Tibial nerve (tissue), 4 donors: Measurements from ENCODE around the gene OXER1. TPM values are rescaled to one million over a fixed set of nuclear protein-coding genes. Genes with fewer than 3 reads are reported as not detected.
A peak's percentile ranks its signal among the peaks of the same experiment; 100 is the strongest.

ENCODE experiments used
- DNase-seq, 2 donors: peaks; one replicate each; pipeline ENCODE4 v3.0.0-alpha.2; 2019; ENCODE audit warnings: low spot score in 2 of 2
- H3K27ac ChIP-seq, 4 donors: fragments of 200-600 bp; sonication (generic) in 3 of 4; one replicate each; pipeline ENCODE4 v1.5.1; 2017 to 2019; ENCODE audit warnings: mild to moderate bottlenecking in 1 of 4
- H3K27me3 ChIP-seq, 2 donors: fragments of 200-600 bp; sonication (generic) in 1 of 2; one replicate each; pipeline versions ENCODE4 v1.5.1 to v1.6.0; 2017 to 2019
- H3K36me3 ChIP-seq, 3 donors: fragments of 200-600 bp; sonication (generic); one replicate each; pipeline ENCODE4 v1.5.1; 2018 to 2019
- H3K4me1 ChIP-seq, 4 donors: fragments of 200-600 bp; sonication (generic) in 3 of 4; one replicate each; pipeline ENCODE4 v1.5.1; 2017 to 2019
- H3K4me3 ChIP-seq, 4 donors: fragments of 200-600 bp; sonication (generic) in 3 of 4; one replicate each; pipeline ENCODE4 v1.5.1; 2017 to 2019; ENCODE audit warnings: mild to moderate bottlenecking in 1 of 4, moderate library complexity in 1 of 4
- H3K9me3 ChIP-seq, 4 donors: fragments of 200-600 bp; sonication (generic) in 3 of 4; one replicate each; pipeline ENCODE4 v1.5.1; 2017 to 2019
- CTCF ChIP-seq, 5 experiments: fragments of 200-600 bp in 3 of 5; fragments of 450-650 bp in 2 of 5; sonication (generic) in 3 of 5; IDR thresholded peaks; one replicate each; pipeline ENCODE4 v1.5.1; 2016 to 2019; ENCODE audit warnings: antibody characterized with exemption in 5 of 5, mild to moderate bottlenecking in 3 of 5, moderate library complexity in 2 of 5
- EP300 ChIP-seq, 2 donors: sonication (generic); formaldehyde crosslinking; IDR thresholded peaks; one replicate each; pipeline ENCODE4 v1.6.1; 2017; ENCODE audit warnings: antibody characterized with exemption in 2 of 2, mild to moderate bottlenecking in 1 of 2
- POLR2A ChIP-seq, 2 donors: fragments of 450-650 bp; IDR thresholded peaks; one replicate each; pipeline ENCODE4 v1.6.1; 2017; ENCODE audit warnings: antibody characterized with exemption in 2 of 2, mild to moderate bottlenecking in 2 of 2, moderate library complexity in 2 of 2
- WGBS, 2 donors: methylation state at CpG; one replicate each; pipeline ENCODE4 v1.1.5; 2018; 5-methylcytosine and 5-hydroxymethylcytosine counted together
- total RNA-seq, 4 donors: library from RNA; depleted of rRNA; stranded (reverse); fragments of >200 nt; gene quantifications; one replicate each; pipeline ENCODE4 v1.1.0, GENCODE V29; 2016

OXER1 gene
- 1 to 10 TPM in 3 of 4 donors, under 1 TPM in 1; 0.60 to 3.7 (median 1.3) TPM for total RNA-seq

- TF ChIP-seq CTCF (IDR thresholded peaks at IDR 0.05), result no peak
- no peak for TF ChIP-seq EP300 (IDR thresholded peaks at IDR 0.05)
- TF ChIP-seq POLR2A (IDR thresholded peaks at IDR 0.05), result no peak
- Histone ChIP-seq H3K4me1 (no peaks in the 10 kb centered on the region), H3K9me3 (no peaks in the 10 kb centered on the region), H3K4me3 (no peak within 1 kb of the TSS), H3K36me3 (peaks cover 0 to 22% (median 0%) of the 10 kb centered on the region in 3 donors), H3K27ac (no peak within 1 kb of the TSS), H3K27me3 (no peaks in the 10 kb centered on the region)
- WGBS, 2 donors, result 57 to 78% methylated on average over 5 of the region's 5 CpGs
- DNase-seq, result no peak
Measured at GRCh38 chr2:42764096-42764495, at the start of gene OXER1. OXER1 (minus strand) TSS chr2:42764135; CDS start chr2:42764062, 73 bp downstream.

- no peak overlapping the region for H3K4me3 ChIP-seq
- peaks cover 0 to 25% (median 2%) of the 10 kb centered on the region in 4 donors for H3K4me1 ChIP-seq
- H3K27ac ChIP-seq, result peak overlapping the region in 2 of 4 donors; percentile 26 to 33
- peak in 1 of 2 donors; percentile 70 for DNase-seq
- no peaks in the 10 kb centered on the region for H3K36me3 ChIP-seq
- H3K27me3 ChIP-seq, result no peaks in the 10 kb centered on the region
- WGBS, 2 donors, result 59 to 60% methylated on average over 1 of the region's 1 CpG
- no peaks in the 10 kb centered on the region for H3K9me3 ChIP-seq
- peak; percentile 38 to 64 (median 47) for TF ChIP-seq CTCF (IDR thresholded peaks at IDR 0.05)
- no peak for TF ChIP-seq POLR2A (IDR thresholded peaks at IDR 0.05)
- TF ChIP-seq EP300 (IDR thresholded peaks at IDR 0.05), result no peak
Measured at GRCh38 chr2:42812899-42813479, 49.1 kb upstream of the OXER1 start.

GRCh38 chr2:42810971-42811811 is 47.3 kb upstream of the OXER1 start:
- H3K9me3 ChIP-seq, result no peaks in the 10 kb centered on the region
- 2 to 5% methylated on average over 22 to 31 of the region's 51 CpGs for WGBS, 2 donors
- peak; percentile 41 to 60 for DNase-seq

GRCh38 chr2:42810121-42810970 is 46.4 kb upstream of the OXER1 start:
- Histone ChIP-seq H3K4me1 (peaks cover 0 to 26% (median 2%) of the 10 kb centered on the region in 4 donors), H3K36me3 (no peaks in the 10 kb centered on the region), H3K27ac (peak overlapping the region; percentile 96 to 99 (median 98)), H3K4me3 (peak overlapping the region; percentile 59 to 69 (median 60)), H3K27me3 (no peaks in the 10 kb centered on the region), H3K9me3 (no peaks in the 10 kb centered on the region)
- WGBS, 2 donors, result 0% methylated on average over 18 to 59 of the region's 83 CpGs
- DNase-seq, result peak; percentile 97 to 98
- TF ChIP-seq EP300 (IDR thresholded peaks at IDR 0.05) (peak in 1 of 2 donors; percentile 89), POLR2A (IDR thresholded peaks at IDR 0.05) (peak; percentile 59 to 93), CTCF (IDR thresholded peaks at IDR 0.05) (peak in 1 of 5 experiments; percentile 2)

More at GRCh38 chr2:42810971-42811811, 47.3 kb upstream of the OXER1 start:
- TF ChIP-seq EP300 (IDR thresholded peaks at IDR 0.05), result peak in 1 of 2 donors; percentile 79
- TF ChIP-seq POLR2A (IDR thresholded peaks at IDR 0.05), result peak; percentile 39 to 42
- no peak for TF ChIP-seq CTCF (IDR thresholded peaks at IDR 0.05)
- Histone ChIP-seq H3K4me3 (peak overlapping the region; percentile 59 to 69 (median 60)), H3K4me1 (peaks cover 0 to 26% (median 2%) of the 10 kb centered on the region in 4 donors), H3K36me3 (no peaks in the 10 kb centered on the region), H3K27me3 (no peaks in the 10 kb centered on the region), H3K27ac (peak overlapping the region; percentile 96 to 99 (median 98))
